ENCODE data around the gene GLT8D1.

GRCh38 chr3:52651592-52651991 lies 54.0 kb downstream of the GLT8D1 start:
- TF ChIP-seq POLR2A (IDR thresholded peaks at IDR 0.05; ENCODE audit: low read depth, low read length) (no peak), TAF1 (IDR thresholded peaks at IDR 0.05; ENCODE audit: borderline replicate concordance, low read depth, low read length) (no peak), POLR2AphosphoS5 (IDR thresholded peaks at IDR 0.05; ENCODE audit: low read depth, low read length) (no peak)
